Activated CD4-positive, alpha-beta T cell treated with anti-CD3 and anti-CD28 coated beads, Interleukin-2, amount 50 U/mL, for 1 hour (primary cell): ENCODE results near the gene TPX2.
A peak's percentile ranks its signal among the peaks of the same experiment; 100 is the strongest.

ENCODE experiments used
- DNase-seq: peaks from one replicate; pipeline ENCODE4 v3.0.0-alpha.2; 2020

Gene TPX2

GRCh38 chr20:31738729-31739549, at the start of gene TPX2:
TPX2 (plus strand) TSS chr20:31739290; CDS start chr20:31757477, 18,187 bp downstream.
- DNase-seq: peak; percentile 70

- DNase-seq: no peak
Measured at GRCh38 chr20:31690124-31690666, 48.9 kb upstream of the TPX2 start.

- DNase-seq: no peak
Measured at GRCh38 chr20:31691646-31692275, 47.3 kb upstream of the TPX2 start.

GRCh38 chr20:31693402-31693801, 45.7 kb upstream of the TPX2 start:
- DNase-seq: no peak

GRCh38 chr20:31693987-31694661, 45.0 kb upstream of the TPX2 start:
- DNase-seq: no peak

- no peak for DNase-seq
Measured at GRCh38 chr20:31694842-31695593, 44.1 kb upstream of the TPX2 start.

GRCh38 chr20:31695849-31696804, 43.0 kb upstream of the TPX2 start:
- no peak for DNase-seq

- DNase-seq: no peak
Measured at GRCh38 chr20:31698243-31698802, 40.8 kb upstream of the TPX2 start.

GRCh38 chr20:31698803-31699718, 40.0 kb upstream of the TPX2 start:
- no peak for DNase-seq

GRCh38 chr20:31699801-31700728, 39.0 kb upstream of the TPX2 start:
- DNase-seq: no peak

- DNase-seq: no peak
Measured at GRCh38 chr20:31700747-31701146, 38.3 kb upstream of the TPX2 start.

GRCh38 chr20:31701591-31701990, 37.5 kb upstream of the TPX2 start:
- no peak for DNase-seq

GRCh38 chr20:31704225-31705119, 34.6 kb upstream of the TPX2 start:
- no peak for DNase-seq

- no peak for DNase-seq
Measured at GRCh38 chr20:31705191-31705590, 33.9 kb upstream of the TPX2 start.

- no peak for DNase-seq
Measured at GRCh38 chr20:31705598-31706597, 33.2 kb upstream of the TPX2 start.

GRCh38 chr20:31706607-31707257, 32.4 kb upstream of the TPX2 start:
- no peak for DNase-seq
